GM19193 (cell line): ENCODE measurements around the gene SEMA4D.

ENCODE experiments used
- POLR2A ChIP-seq: IDR thresholded peaks from 4 replicates; pipeline ENCODE4 v1.6.1; 2011; ENCODE audit not compliant: insufficient read depth, insufficient read length; ENCODE audit errors: extremely low read depth

Gene SEMA4D

GRCh38 chr9:89454498-89455355 is 43.2 kb downstream of the SEMA4D start:
- TF ChIP-seq POLR2A = no peak

GRCh38 chr9:89453452-89453851 is 44.5 kb downstream of the SEMA4D start:
- no peak for TF ChIP-seq POLR2A

- no peak for TF ChIP-seq POLR2A
Measured at GRCh38 chr9:89452561-89452960, 45.4 kb downstream of the SEMA4D start.

- no peak for TF ChIP-seq POLR2A
Measured at GRCh38 chr9:89450213-89450612, 47.7 kb downstream of the SEMA4D start.

- no peak for TF ChIP-seq POLR2A
Measured at GRCh38 chr9:89449261-89449671, 48.6 kb downstream of the SEMA4D start.

GRCh38 chr9:89448821-89449220 is 49.1 kb downstream of the SEMA4D start:
- no peak for TF ChIP-seq POLR2A

- no peak for TF ChIP-seq POLR2A
Measured at GRCh38 chr9:89448381-89448780, 49.5 kb downstream of the SEMA4D start.

- TF ChIP-seq POLR2A = no peak
Measured at GRCh38 chr9:89447416-89447815, 50.5 kb downstream of the SEMA4D start.

GRCh38 chr9:89446961-89447310 is 51.0 kb downstream of the SEMA4D start:
- TF ChIP-seq POLR2A = no peak

GRCh38 chr9:89446261-89446960 is 51.5 kb downstream of the SEMA4D start:
- no peak for TF ChIP-seq POLR2A

GRCh38 chr9:89445801-89446251 is 52.1 kb downstream of the SEMA4D start:
- no peak for TF ChIP-seq POLR2A

- TF ChIP-seq POLR2A = no peak
Measured at GRCh38 chr9:89444925-89445765, 52.8 kb downstream of the SEMA4D start.

GRCh38 chr9:89444274-89444673 is 53.6 kb downstream of the SEMA4D start:
- no peak for TF ChIP-seq POLR2A

- TF ChIP-seq POLR2A = no peak
Measured at GRCh38 chr9:89442981-89443814, 54.7 kb downstream of the SEMA4D start.
